Bronchial epithelial cell (primary cell): ENCODE results near the gene NPAT. TPM values are rescaled to one million over a fixed set of nuclear protein-coding genes. Genes with fewer than 3 reads are reported as not detected.
"Not testable (repeated sequence)": the region's sequence is repeated elsewhere in the genome, so short reads cannot be mapped to it uniquely, and the experiment has no call there.

ENCODE experiments used
- DNase-seq: peaks from one replicate; pipeline ENCODE4 v3.0.0-alpha.2; 2010; ENCODE audit warnings: low read depth
- FAIRE-seq: peaks from 2 replicates; lab custom pipeline; 2011; peaks lifted over from hg19 to GRCh38; lab: Jason Lieb, UNC
- H3K27me3 ChIP-seq: 2 replicates; pipeline ENCODE4 v1.5.1; 2011; ENCODE audit warnings: low read length; ENCODE audit not compliant: control insufficient read depth, insufficient read depth
- H3K36me3 ChIP-seq: 2 replicates; pipeline ENCODE4 v1.5.1; 2011; ENCODE audit warnings: low read length; ENCODE audit not compliant: control insufficient read depth, insufficient read depth
- H3K4me3 ChIP-seq: 2 replicates; pipeline ENCODE4 v1.5.1; 2011; ENCODE audit warnings: mild to moderate bottlenecking, low read depth, low read length, control low read depth
- total RNA-seq: library from RNA; depleted of rRNA; stranded (reverse); fragments of >200 nt; gene quantifications from 2 replicates; pipeline ENCODE4 v1.2.1, GENCODE V29; 2014
- TF ChIP-seq, protein P1 (sequence below): IDR thresholded peaks from 2 replicates; pipeline ENCODE4 v1.5.1; 2011; ENCODE audit warnings: mild to moderate bottlenecking, moderate library complexity, low read length, control low read depth, inconsistent platforms; ENCODE audit not compliant: insufficient read depth, severe bottlenecking

NPAT gene
- total RNA-seq, 1 donor from 2014 or later: 5.5 TPM

DNA sequence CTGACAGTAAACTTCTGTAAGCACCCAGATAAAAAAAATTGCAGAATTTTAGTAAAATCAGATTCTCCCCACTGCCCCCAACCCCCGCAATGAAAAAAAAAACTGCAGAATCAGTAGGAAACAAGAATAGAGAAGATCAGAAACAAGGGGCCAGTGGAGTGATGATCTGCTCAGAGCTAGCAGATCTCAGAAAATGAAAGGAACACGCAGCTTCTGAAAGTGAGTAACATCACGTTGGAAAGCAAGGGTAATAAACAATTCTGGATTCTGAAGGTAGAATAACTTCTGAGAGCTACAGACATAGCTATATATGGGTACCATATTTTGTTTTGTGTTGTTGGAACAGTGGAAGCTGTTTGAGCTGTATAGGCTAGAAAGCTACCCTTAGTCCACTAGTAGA lies 77.8 kb downstream of the NPAT start:
- Histone ChIP-seq H3K36me3 (peaks cover 4% of the 10 kb centered on the region), H3K27me3 (no peaks in the 10 kb centered on the region), H3K4me3 (no peak overlapping the region)
- DNase-seq: no peak
- TF ChIP-seq, protein P1, sequence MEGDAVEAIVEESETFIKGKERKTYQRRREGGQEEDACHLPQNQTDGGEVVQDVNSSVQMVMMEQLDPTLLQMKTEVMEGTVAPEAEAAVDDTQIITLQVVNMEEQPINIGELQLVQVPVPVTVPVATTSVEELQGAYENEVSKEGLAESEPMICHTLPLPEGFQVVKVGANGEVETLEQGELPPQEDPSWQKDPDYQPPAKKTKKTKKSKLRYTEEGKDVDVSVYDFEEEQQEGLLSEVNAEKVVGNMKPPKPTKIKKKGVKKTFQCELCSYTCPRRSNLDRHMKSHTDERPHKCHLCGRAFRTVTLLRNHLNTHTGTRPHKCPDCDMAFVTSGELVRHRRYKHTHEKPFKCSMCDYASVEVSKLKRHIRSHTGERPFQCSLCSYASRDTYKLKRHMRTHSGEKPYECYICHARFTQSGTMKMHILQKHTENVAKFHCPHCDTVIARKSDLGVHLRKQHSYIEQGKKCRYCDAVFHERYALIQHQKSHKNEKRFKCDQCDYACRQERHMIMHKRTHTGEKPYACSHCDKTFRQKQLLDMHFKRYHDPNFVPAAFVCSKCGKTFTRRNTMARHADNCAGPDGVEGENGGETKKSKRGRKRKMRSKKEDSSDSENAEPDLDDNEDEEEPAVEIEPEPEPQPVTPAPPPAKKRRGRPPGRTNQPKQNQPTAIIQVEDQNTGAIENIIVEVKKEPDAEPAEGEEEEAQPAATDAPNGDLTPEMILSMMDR: no peak
- FAIRE-seq: no peak

DNA sequence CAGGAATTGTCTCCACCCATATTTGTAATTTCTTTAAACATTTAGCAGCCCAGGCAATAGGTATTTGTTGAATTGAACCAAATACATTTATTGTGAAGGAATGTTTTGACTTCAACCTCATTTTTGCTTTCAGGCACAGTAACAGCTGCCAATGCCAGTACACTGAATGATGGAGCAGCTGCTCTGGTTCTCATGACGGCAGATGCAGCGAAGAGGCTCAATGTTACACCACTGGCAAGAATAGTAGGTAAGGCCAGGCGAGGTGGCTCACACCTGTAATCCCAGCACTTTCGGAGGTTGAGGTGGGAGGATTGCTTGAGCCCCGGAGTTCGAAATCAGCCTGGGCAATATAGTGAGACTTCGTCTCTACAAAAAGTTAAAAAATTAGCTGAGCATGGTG lies 80.1 kb downstream of the NPAT start:
- Histone ChIP-seq H3K4me3 (no peak overlapping the region), H3K36me3 (peaks cover 5% of the 10 kb centered on the region), H3K27me3 (no peaks in the 10 kb centered on the region)
- TF ChIP-seq, protein P1: no peak
- FAIRE-seq (no peak), DNase-seq (no peak)

DNA sequence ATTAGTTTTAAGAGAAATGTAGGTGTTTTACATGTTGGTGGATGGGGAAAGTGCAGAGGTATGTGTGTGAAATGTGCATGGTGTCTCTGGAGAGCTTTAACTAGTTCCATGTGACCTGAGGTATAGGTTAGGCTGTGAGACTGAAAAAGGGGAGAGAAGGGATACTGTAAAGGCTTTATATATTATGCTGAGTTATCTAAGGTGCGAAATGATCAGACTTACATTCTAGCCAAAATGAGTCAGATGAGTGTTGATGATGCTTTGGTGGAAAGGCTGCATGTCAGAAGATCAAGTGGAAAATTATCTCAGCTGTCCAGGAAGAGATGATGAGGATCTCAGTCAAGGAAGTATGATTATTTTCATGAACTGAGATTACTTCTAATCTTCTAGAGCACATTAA lies 85.2 kb downstream of the NPAT start:
- Histone ChIP-seq H3K36me3 (peaks cover 4% of the 10 kb centered on the region), H3K27me3 (no peaks in the 10 kb centered on the region), H3K4me3 (no peak overlapping the region)
- DNase-seq (no peak), FAIRE-seq (no peak)
- TF ChIP-seq, protein P1: no peak

DNA sequence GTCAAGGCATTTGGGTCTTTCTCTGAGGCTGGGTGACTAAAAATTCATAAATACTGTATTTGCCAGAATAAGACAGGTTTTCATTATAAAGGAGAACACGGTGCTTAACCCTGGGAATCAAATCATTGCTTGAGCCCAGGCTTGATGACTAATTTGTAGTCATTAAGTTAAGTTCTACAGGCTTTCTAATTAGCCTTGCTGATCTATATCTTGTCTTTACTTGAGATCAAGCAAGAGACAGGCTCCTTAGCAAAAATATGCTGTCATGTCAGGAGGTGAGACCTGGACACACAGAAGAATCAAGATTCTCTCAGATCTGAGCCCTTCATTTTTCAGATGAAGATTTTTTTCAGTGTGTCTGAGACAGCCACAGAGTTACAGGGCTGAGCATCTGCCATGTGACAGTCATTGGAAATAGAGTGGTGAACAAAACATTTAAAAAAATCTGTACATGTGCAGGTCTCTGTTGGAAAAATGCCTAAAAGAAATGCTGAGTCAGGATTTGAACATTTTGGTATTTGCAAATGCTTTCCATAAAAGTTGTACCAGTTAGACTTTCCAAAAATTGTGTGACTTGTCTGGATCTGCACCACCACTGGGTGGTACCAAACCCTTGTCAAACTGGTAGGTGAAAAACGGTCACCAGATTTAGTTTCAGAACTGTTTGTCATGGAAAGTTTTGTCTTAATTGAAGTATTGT lies 86.4 kb downstream of the NPAT start:
- Histone ChIP-seq H3K36me3 (peaks cover 2% of the 10 kb centered on the region), H3K27me3 (no peaks in the 10 kb centered on the region), H3K4me3 (no peak overlapping the region)
- DNase-seq (no peak), FAIRE-seq (no peak)
- TF ChIP-seq, protein P1: peak; percentile 22

DNA sequence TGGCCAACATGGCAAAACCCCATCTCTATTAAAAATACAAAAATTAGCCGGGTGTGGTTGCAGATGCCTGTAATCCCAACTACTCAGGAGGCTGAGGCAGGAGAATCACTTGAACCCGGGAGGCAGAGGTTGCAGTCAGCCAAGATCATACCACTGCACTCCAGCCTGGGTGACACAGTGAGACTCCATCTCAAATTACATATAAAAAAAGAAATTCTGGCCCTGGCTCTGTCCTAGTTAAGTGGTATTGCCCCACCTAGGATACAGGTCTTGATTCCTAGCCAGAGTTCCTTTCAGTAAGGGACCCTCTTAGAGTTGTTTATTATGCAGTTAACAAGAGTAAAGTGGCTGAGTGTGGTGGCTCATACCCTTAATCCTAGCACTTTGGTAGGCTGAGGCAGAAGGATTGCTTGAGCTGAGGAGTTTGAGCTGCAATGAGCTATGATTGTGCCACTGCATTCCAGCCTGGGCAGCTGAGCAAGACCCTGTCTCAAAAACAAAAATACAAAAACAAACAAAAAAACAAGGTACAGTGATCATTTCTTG lies 89.4 kb downstream of the NPAT start:
- not testable (repeated sequence) for DNase-seq, H3K36me3 ChIP-seq, H3K27me3 ChIP-seq, FAIRE-seq, H3K4me3 ChIP-seq

DNA sequence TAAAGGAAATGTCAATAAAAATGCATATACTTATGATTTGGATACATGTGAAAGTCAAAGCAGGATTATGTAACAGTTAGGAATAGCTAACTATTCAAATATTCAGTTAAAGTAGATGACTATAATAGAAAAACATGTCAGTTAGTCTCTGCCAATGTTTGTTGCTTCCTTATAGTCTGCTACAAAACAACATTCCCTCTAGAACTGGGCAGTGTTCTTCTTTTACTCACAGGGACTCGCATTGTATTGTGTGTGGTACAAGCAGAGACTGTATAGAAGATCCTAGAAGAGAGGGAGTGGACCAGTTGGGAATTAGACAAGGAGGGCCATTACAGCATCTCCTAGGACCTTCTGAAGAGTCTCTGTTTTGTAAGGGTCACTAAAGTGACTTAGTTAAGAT lies 90.4 kb downstream of the NPAT start:
- no peak overlapping the region for H3K4me3 ChIP-seq
- no peaks in the 10 kb centered on the region for H3K36me3 ChIP-seq
- DNase-seq: no peak
- TF ChIP-seq, protein P1: no peak
- FAIRE-seq: no peak
- no peaks in the 10 kb centered on the region for H3K27me3 ChIP-seq
